CD14-positive monocyte (primary cell): Measurements from ENCODE around the gene DAPK2. TPM values are rescaled to one million over a fixed set of nuclear protein-coding genes. Genes with fewer than 3 reads are reported as not detected.

Source experiments
- DNase-seq, 3 donors: peaks; one replicate each; pipeline ENCODE4 v3.0.0-alpha.2; 2011 to 2022
- H2AFZ ChIP-seq: 2 replicates; pipeline ENCODE4 v1.6.0; 2012; ENCODE audit warnings: mild to moderate bottlenecking, low read depth, low read length, inconsistent platforms; ENCODE audit not compliant: insufficient read depth, poor library complexity, severe bottlenecking
- H3K27ac ChIP-seq, 2 donors: 1 replicate in 1 of 2; 2 replicates in 1 of 2; pipeline ENCODE4 v1.5.1; 2012 to 2013; ENCODE audit warnings: low read length in 2 of 2, control low read depth in 1 of 2, inconsistent platforms in 1 of 2, low read depth in 1 of 2, mild to moderate bottlenecking in 1 of 2
- H3K27me3 ChIP-seq, 2 donors: one replicate each; pipeline versions ENCODE4 v1.6.0 to v1.6.1; 2011 to 2013; ENCODE audit warnings: low read length in 2 of 2; ENCODE audit not compliant: control insufficient read depth in 2 of 2, insufficient read depth in 2 of 2
- H3K36me3 ChIP-seq, 2 donors: replicated peaks in 1 of 2; 1 replicate in 1 of 2; 2 replicates in 1 of 2; pipeline versions ENCODE4 v1.5.1 to v1.6.1; 2012 to 2013; ENCODE audit warnings: low read length in 2 of 2, control low read depth in 1 of 2, inconsistent platforms in 1 of 2, mild to moderate bottlenecking in 1 of 2; ENCODE audit not compliant: insufficient read depth in 2 of 2, control insufficient read depth in 1 of 2
- H3K4me1 ChIP-seq, 2 donors: 1 replicate in 1 of 2; 2 replicates in 1 of 2; pipeline versions ENCODE4 v1.5.1 to v1.6.1; 2012 to 2013; ENCODE audit warnings: low read length in 2 of 2, control low read depth in 1 of 2, inconsistent platforms in 1 of 2, mild to moderate bottlenecking in 1 of 2, moderate library complexity in 1 of 2; ENCODE audit not compliant: insufficient read depth in 2 of 2, control insufficient read depth in 1 of 2
- H3K4me2 ChIP-seq: replicated peaks from 2 replicates; pipeline ENCODE3; 2012; ENCODE audit warnings: low read length, moderate library complexity, mild to moderate bottlenecking; ENCODE audit not compliant: poor library complexity, severe bottlenecking; ENCODE audit errors: extremely low read depth
- H3K4me3 ChIP-seq, 3 experiments: fragments of 200-600 bp in 1 of 3; sonication (generic) in 1 of 3; replicated peaks in 1 of 3; 1 replicate in 2 of 3; 2 replicates in 1 of 3; pipeline ENCODE4 v1.5.1; 2011 to 2013; ENCODE audit warnings: low read length in 3 of 3, mild to moderate bottlenecking in 3 of 3, control low read depth in 2 of 3, low read depth in 2 of 3, inconsistent platforms in 1 of 3, moderate library complexity in 1 of 3
- H3K79me2 ChIP-seq: 2 replicates; pipeline ENCODE4 v1.6.0; 2012; ENCODE audit warnings: mild to moderate bottlenecking, control low read depth, inconsistent platforms, low read length, moderate library complexity; ENCODE audit not compliant: insufficient read depth
- H3K9ac ChIP-seq: 2 replicates; pipeline ENCODE4 v1.6.0; 2017; ENCODE audit warnings: low read length, mild to moderate bottlenecking; ENCODE audit not compliant: insufficient read depth, poor library complexity, severe bottlenecking
- H3K9me3 ChIP-seq, 2 donors: replicated peaks in 1 of 2; 1 replicate in 1 of 2; 2 replicates in 1 of 2; pipeline versions ENCODE4 v1.5.1 to v1.6.1; 2012 to 2013; ENCODE audit warnings: low read length in 2 of 2, control low read depth in 1 of 2; ENCODE audit not compliant: control insufficient read depth in 1 of 2, insufficient read depth in 1 of 2
- H4K20me1 ChIP-seq: 2 replicates; pipeline ENCODE4 v1.6.0; 2012; ENCODE audit warnings: mild to moderate bottlenecking, low read length, control low read depth, moderate library complexity; ENCODE audit not compliant: insufficient read depth
- H3K27ac Mint-ChIP-seq, 7 donors: one replicate each; pipeline ENCODE4 v1.8.0; 2020; ENCODE audit warnings: mild to moderate bottlenecking in 7 of 7, mixed read lengths in 7 of 7, moderate library complexity in 6 of 7, inconsistent platforms in 2 of 7
- H3K27me3 Mint-ChIP-seq, 3 donors: one replicate each; pipeline ENCODE4 v1.8.0; 2021 to 2022; ENCODE audit warnings: low read depth in 3 of 3, mild to moderate bottlenecking in 3 of 3, mixed read lengths in 3 of 3, moderate library complexity in 3 of 3, inconsistent platforms in 1 of 3
- H3K36me3 Mint-ChIP-seq, 2 donors: one replicate each; pipeline ENCODE4 v1.8.0; 2020; ENCODE audit warnings: mixed read lengths in 2 of 2, inconsistent platforms in 1 of 2, mild to moderate bottlenecking in 1 of 2
- H3K4me1 Mint-ChIP-seq: one replicate; pipeline ENCODE4 v1.8.0; 2020; ENCODE audit warnings: mild to moderate bottlenecking, mixed read lengths
- H3K4me3 Mint-ChIP-seq, 2 donors: one replicate each; pipeline ENCODE4 v1.8.0; 2020; ENCODE audit warnings: mild to moderate bottlenecking in 2 of 2, mixed read lengths in 2 of 2, moderate library complexity in 1 of 2
- H3K9me3 Mint-ChIP-seq, 7 donors: one replicate each; pipeline ENCODE4 v1.8.0; 2020 to 2022; ENCODE audit warnings: mixed read lengths in 7 of 7, mild to moderate bottlenecking in 6 of 7, moderate library complexity in 6 of 7, inconsistent platforms in 2 of 7
- WGBS: methylation state at CpG from one replicate; pipeline ENCODE4 v1.1.5; 2013; ENCODE audit warnings: missing lambda C conversion rate; ENCODE audit not compliant: insufficient coverage; 5-methylcytosine and 5-hydroxymethylcytosine counted together
- intact Hi-C, 2 donors: fragments of 100-400 bp; cut with micrococcal nuclease; formaldehyde crosslinking; loops; one replicate each; pipeline versions ENCODE4 v1.15.0 to v1.15.1; 2023
- polyA plus RNA-seq, 3 donors: library from polyadenylated mRNA; depleted of rRNA in 1 of 3; unstranded in 2 of 3; stranded (reverse) in 1 of 3; fragments of 300-500 nt in 2 of 3; fragments of >200 nt in 1 of 3; fragmentation: Illumina TruSeq in 2 of 3; gene quantifications; 1 replicate in 2 of 3; 2 replicates in 1 of 3; pipeline ENCODE4 v1.2.3, GENCODE V29; 2012 to 2021
- TF ChIP-seq, protein P1 (sequence below): fragments of 200-600 bp; IDR thresholded peaks from one replicate; pipeline ENCODE4 v1.8.0; 2022; ENCODE audit warnings: antibody characterized with exemption, mild to moderate bottlenecking

The DAPK2 gene
- polyA plus RNA-seq, 3 donors = 0.59 to 4.1 (median 2.1) TPM

DNA sequence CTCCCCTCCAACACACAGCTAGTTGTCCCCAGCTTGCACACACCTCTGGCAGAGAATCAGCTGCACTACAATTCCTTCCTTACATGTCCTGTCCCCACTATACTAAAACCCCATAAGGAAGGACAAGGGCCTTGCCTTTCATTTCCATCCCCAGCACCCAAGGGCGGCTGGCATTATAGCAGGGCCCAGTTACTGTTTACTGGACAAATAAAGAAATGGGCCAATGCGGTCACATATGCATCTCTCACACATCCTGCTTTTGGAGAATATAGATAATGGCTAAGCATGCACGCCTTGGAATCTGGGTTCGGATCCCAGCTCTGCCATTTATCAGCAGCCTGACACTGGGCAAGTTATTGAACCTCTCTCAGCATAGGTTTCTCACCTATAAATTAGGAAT, 99.1 kb downstream of the DAPK2 start:
- no peaks in the 10 kb centered on the region for H3K9me3 ChIP-seq
- Mint-ChIP-seq H3K27me3 (peaks cover 0 to 4% (median 0%) of the 10 kb centered on the region in 3 donors), H3K27ac (no peak overlapping the region), H3K4me1 (peaks cover 15% of the 10 kb centered on the region), H3K36me3 (no peaks in the 10 kb centered on the region), H3K9me3 (no peaks in the 10 kb centered on the region), H3K4me3 (no peak overlapping the region)
- TF ChIP-seq, protein P1, sequence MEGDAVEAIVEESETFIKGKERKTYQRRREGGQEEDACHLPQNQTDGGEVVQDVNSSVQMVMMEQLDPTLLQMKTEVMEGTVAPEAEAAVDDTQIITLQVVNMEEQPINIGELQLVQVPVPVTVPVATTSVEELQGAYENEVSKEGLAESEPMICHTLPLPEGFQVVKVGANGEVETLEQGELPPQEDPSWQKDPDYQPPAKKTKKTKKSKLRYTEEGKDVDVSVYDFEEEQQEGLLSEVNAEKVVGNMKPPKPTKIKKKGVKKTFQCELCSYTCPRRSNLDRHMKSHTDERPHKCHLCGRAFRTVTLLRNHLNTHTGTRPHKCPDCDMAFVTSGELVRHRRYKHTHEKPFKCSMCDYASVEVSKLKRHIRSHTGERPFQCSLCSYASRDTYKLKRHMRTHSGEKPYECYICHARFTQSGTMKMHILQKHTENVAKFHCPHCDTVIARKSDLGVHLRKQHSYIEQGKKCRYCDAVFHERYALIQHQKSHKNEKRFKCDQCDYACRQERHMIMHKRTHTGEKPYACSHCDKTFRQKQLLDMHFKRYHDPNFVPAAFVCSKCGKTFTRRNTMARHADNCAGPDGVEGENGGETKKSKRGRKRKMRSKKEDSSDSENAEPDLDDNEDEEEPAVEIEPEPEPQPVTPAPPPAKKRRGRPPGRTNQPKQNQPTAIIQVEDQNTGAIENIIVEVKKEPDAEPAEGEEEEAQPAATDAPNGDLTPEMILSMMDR = no peak
- no peak overlapping the region for H3K27ac ChIP-seq
- H3K4me1 ChIP-seq = peaks cover 6 to 14% of the 10 kb centered on the region in 2 donors
- no peak overlapping the region for H2AFZ ChIP-seq
- H3K27me3 ChIP-seq = no peaks in the 10 kb centered on the region
- DNase-seq = no peak
- H4K20me1 ChIP-seq = no peaks in the 10 kb centered on the region
- H3K79me2 ChIP-seq = no peaks in the 10 kb centered on the region
- WGBS = no CpG with 5 or more reads among the region's 4 CpGs
- no peak overlapping the region for H3K4me2 ChIP-seq
- H3K4me3 ChIP-seq = no peak overlapping the region
- H3K36me3 ChIP-seq = no peaks in the 10 kb centered on the region
- H3K9ac ChIP-seq = no peak overlapping the region
- intact Hi-C loops = no loop called here

DNA sequence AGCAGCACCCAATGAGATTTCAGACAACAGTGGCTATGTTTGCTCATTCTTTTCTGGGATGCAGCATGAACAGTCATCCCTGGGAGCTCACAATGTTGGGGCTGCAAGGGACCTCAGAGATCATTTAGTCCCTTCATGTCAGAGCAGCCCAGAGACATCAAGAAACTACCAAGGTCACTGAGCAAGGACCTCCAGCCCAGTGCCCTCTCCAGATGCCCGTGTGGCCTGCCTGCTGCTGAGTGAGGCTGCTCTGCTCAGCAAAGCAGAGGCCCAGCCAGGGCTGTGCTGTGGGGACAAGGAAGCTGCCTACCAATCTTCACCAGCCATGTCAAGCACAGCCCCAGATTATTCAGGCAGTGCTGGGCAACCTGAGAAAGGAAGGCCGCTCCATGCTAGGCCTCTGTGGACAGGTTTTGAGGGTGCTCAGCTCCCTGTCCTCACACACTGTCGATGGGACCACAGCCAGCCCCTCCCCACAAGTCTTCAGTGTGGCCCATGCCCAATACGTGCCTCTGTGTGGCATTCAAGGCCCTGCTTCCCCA, 99.7 kb downstream of the DAPK2 start:
- no peak for DNase-seq
- Histone ChIP-seq H3K79me2 (no peaks in the 10 kb centered on the region), H3K27me3 (no peaks in the 10 kb centered on the region), H2AFZ (no peak overlapping the region), H3K9me3 (no peaks in the 10 kb centered on the region), H3K27ac (no peak overlapping the region), H4K20me1 (no peaks in the 10 kb centered on the region), H3K4me1 (peaks cover 0 to 7% of the 10 kb centered on the region in 2 donors), H3K36me3 (no peaks in the 10 kb centered on the region), H3K4me3 (no peak overlapping the region), H3K4me2 (no peak overlapping the region), H3K9ac (no peak overlapping the region)
- Mint-ChIP-seq H3K27ac (no peak overlapping the region), H3K36me3 (no peaks in the 10 kb centered on the region), H3K4me1 (peaks cover 9% of the 10 kb centered on the region), H3K4me3 (no peak overlapping the region), H3K9me3 (no peaks in the 10 kb centered on the region), H3K27me3 (peaks cover 0 to 4% (median 0%) of the 10 kb centered on the region in 3 donors)
- intact Hi-C loops = no loop called here
- TF ChIP-seq, protein P1 = no peak
- WGBS = 83% methylated on average over 2 of the region's 4 CpGs
